ENCODE measurements around the gene SCUBE3. TPM values are rescaled to one million over a fixed set of nuclear protein-coding genes. Genes with fewer than 3 reads are reported as not detected.

SCUBE3 gene
- total RNA-seq, 1 donor from 2014 or later: 0.25 TPM

- TF ChIP-seq CTCF (IDR thresholded peaks at IDR 0.05; ENCODE audit: partially characterized antibody, unreplicated experiment): no peak
These were observed 10.1 kb upstream of the SCUBE3 start for GRCh38 chr6:35203680-35204079.

DNA sequence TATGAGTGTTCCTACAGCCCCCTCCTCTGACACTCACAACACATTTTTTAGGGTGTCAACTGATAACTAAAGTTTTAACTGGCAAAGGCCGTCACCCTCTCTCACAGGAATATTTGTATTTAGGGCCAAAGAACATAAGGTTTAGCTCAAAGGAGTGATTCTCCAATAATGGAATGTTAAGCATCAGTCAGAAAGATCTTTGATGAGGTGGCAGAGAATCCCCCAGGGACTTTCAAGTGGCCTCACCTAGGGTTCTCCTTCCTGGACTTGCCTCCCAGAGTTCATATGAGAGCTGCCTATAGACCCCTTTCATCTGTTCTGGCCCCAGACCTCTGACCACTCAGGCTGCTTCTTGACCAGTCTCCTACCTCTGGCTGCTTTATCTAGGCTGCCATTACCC, 7.4 kb upstream of the SCUBE3 start:
- Mint-ChIP-seq H3K27ac (ENCODE audit: unreplicated experiment) (no peak overlapping the region), H3K27me3 (ENCODE audit: unreplicated experiment) (peaks cover 15% of the 10 kb centered on the region), H3K4me1 (ENCODE audit: low read depth, unreplicated experiment) (peaks cover 1% of the 10 kb centered on the region), H3K36me3 (ENCODE audit: unreplicated experiment) (no peaks in the 10 kb centered on the region), H3K9me3 (ENCODE audit: unreplicated experiment) (peaks cover 3% of the 10 kb centered on the region), H3K4me3 (ENCODE audit: unreplicated experiment) (no peak overlapping the region)
- no peak for TF ChIP-seq CTCF (IDR thresholded peaks at IDR 0.05; ENCODE audit: partially characterized antibody, unreplicated experiment)
- no peak for DNase-seq

More at GRCh38 chr6:35203680-35204079, 10.1 kb upstream of the SCUBE3 start:
- no peak overlapping the region for H3K27ac Mint-ChIP-seq (ENCODE audit: unreplicated experiment)
- H3K4me3 Mint-ChIP-seq (ENCODE audit: unreplicated experiment): no peak overlapping the region
- H3K4me1 Mint-ChIP-seq (ENCODE audit: low read depth, unreplicated experiment): peaks cover 1% of the 10 kb centered on the region
- no peak for DNase-seq
- H3K36me3 Mint-ChIP-seq (ENCODE audit: unreplicated experiment): no peaks in the 10 kb centered on the region
- H3K27me3 Mint-ChIP-seq (ENCODE audit: unreplicated experiment): peaks cover 9% of the 10 kb centered on the region
- peaks cover 3% of the 10 kb centered on the region for H3K9me3 Mint-ChIP-seq (ENCODE audit: unreplicated experiment)

- TF ChIP-seq CTCF (IDR thresholded peaks at IDR 0.05; ENCODE audit: partially characterized antibody, unreplicated experiment): no peak
- H3K9me3 Mint-ChIP-seq (ENCODE audit: unreplicated experiment): peaks cover 5% of the 10 kb centered on the region
- DNase-seq: no peak
- no peaks in the 10 kb centered on the region for H3K36me3 Mint-ChIP-seq (ENCODE audit: unreplicated experiment)
- peaks cover 5% of the 10 kb centered on the region for H3K4me1 Mint-ChIP-seq (ENCODE audit: low read depth, unreplicated experiment)
- H3K27me3 Mint-ChIP-seq (ENCODE audit: unreplicated experiment): peaks cover 28% of the 10 kb centered on the region
- H3K4me3 Mint-ChIP-seq (ENCODE audit: unreplicated experiment): no peak overlapping the region
- H3K27ac Mint-ChIP-seq (ENCODE audit: unreplicated experiment): no peak overlapping the region
These were observed 5.3 kb upstream of the SCUBE3 start for GRCh38 chr6:35208419-35208818.

DNA sequence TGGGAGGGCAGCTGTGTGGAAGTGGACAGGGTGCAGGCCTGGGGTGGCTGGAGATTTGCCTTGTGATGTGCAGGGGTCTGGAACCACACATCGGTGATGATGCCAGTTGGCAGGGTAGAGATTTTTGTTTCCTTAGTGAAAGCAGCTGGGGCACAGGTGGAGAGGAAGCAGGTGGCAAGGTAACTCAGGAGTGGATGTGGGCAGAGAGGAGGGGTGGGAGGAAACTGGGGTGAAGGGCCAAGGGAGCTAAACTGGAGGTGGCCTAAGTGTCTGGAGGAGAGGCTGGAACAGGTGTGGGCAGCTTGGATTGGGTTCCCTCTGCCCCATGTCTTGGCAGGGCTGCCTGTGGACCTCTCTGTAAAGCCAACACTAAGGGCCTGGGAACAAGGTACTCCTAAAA, 4.7 kb upstream of the SCUBE3 start:
- H3K27me3 Mint-ChIP-seq (ENCODE audit: unreplicated experiment): peaks cover 28% of the 10 kb centered on the region
- no peak overlapping the region for H3K27ac Mint-ChIP-seq (ENCODE audit: unreplicated experiment)
- H3K36me3 Mint-ChIP-seq (ENCODE audit: unreplicated experiment): no peaks in the 10 kb centered on the region
- DNase-seq: no peak
- TF ChIP-seq CTCF (IDR thresholded peaks at IDR 0.05; ENCODE audit: partially characterized antibody, unreplicated experiment): no peak
- H3K4me3 Mint-ChIP-seq (ENCODE audit: unreplicated experiment): no peak overlapping the region
- H3K4me1 Mint-ChIP-seq (ENCODE audit: low read depth, unreplicated experiment): peaks cover 5% of the 10 kb centered on the region
- peaks cover 5% of the 10 kb centered on the region for H3K9me3 Mint-ChIP-seq (ENCODE audit: unreplicated experiment)

GRCh38 chr6:35209622-35210247, 4.0 kb upstream of the SCUBE3 start:
- Mint-ChIP-seq H3K4me3 (ENCODE audit: unreplicated experiment) (no peak overlapping the region), H3K27me3 (ENCODE audit: unreplicated experiment) (peaks cover 28% of the 10 kb centered on the region), H3K36me3 (ENCODE audit: unreplicated experiment) (no peaks in the 10 kb centered on the region), H3K27ac (ENCODE audit: unreplicated experiment) (no peak overlapping the region), H3K4me1 (ENCODE audit: low read depth, unreplicated experiment) (peaks cover 4% of the 10 kb centered on the region), H3K9me3 (ENCODE audit: unreplicated experiment) (peaks cover 5% of the 10 kb centered on the region)
- TF ChIP-seq CTCF (IDR thresholded peaks at IDR 0.05; ENCODE audit: partially characterized antibody, unreplicated experiment): no peak
- no peak for DNase-seq
